Subcutaneous abdominal adipose tissue (tissue), 5 donors: ENCODE measurements around the gene CCR5AS.
"Not testable (repeated sequence)": the region's sequence is repeated elsewhere in the genome, so short reads cannot be mapped to it uniquely, and the experiment has no call there.

Source experiments
- H3K27ac ChIP-seq: one replicate; pipeline ENCODE4 v1.7.0; 2013; ENCODE audit warnings: low read depth, mild to moderate bottlenecking, inconsistent platforms, low read length, moderate library complexity
- H3K27me3 ChIP-seq, 5 donors: one replicate each; pipeline ENCODE4 v1.7.0; 2013; ENCODE audit warnings: low read length in 5 of 5, inconsistent platforms in 1 of 5; ENCODE audit not compliant: control insufficient read depth in 5 of 5, insufficient read depth in 4 of 5
- H3K36me3 ChIP-seq, 5 donors: one replicate each; pipeline ENCODE4 v1.7.0; 2013; ENCODE audit warnings: low read length in 5 of 5; ENCODE audit not compliant: control insufficient read depth in 5 of 5, insufficient read depth in 5 of 5
- H3K4me1 ChIP-seq, 5 donors: one replicate each; pipeline ENCODE4 v1.7.0; 2013; ENCODE audit warnings: low read length in 5 of 5, mild to moderate bottlenecking in 3 of 5, moderate library complexity in 1 of 5; ENCODE audit not compliant: control insufficient read depth in 5 of 5, insufficient read depth in 5 of 5
- H3K4me3 ChIP-seq, 5 donors: one replicate each; pipeline ENCODE4 v1.7.0; 2013; ENCODE audit warnings: low read length in 5 of 5, low read depth in 1 of 5
- H3K9ac ChIP-seq, 5 donors: one replicate each; pipeline ENCODE4 v1.7.0; 2013; ENCODE audit warnings: low read length in 5 of 5, mild to moderate bottlenecking in 4 of 5, moderate library complexity in 3 of 5
- H3K9me3 ChIP-seq, 5 donors: one replicate each; pipeline ENCODE4 v1.7.0; 2013; ENCODE audit warnings: low read length in 5 of 5; ENCODE audit not compliant: control insufficient read depth in 5 of 5
- donor health status: healthy.
- donor health status: healthy.
- donor health status: healthy.
- donor health status: healthy.
- donor health status: healthy.

CCR5AS gene

GRCh38 chr3:46349484-46350261 lies 57.2 kb downstream of the CCR5AS start:
- peaks cover 0 to 11% (median 4%) of the 10 kb centered on the region in 5 donors for H3K27me3 ChIP-seq
- H3K4me1 ChIP-seq = no peaks in the 10 kb centered on the region
- H3K4me3 ChIP-seq = no peak overlapping the region
- no peak overlapping the region for H3K9ac ChIP-seq
- no peaks in the 10 kb centered on the region for H3K9me3 ChIP-seq
- H3K36me3 ChIP-seq = no peaks in the 10 kb centered on the region
- no peak overlapping the region for H3K27ac ChIP-seq

DNA sequence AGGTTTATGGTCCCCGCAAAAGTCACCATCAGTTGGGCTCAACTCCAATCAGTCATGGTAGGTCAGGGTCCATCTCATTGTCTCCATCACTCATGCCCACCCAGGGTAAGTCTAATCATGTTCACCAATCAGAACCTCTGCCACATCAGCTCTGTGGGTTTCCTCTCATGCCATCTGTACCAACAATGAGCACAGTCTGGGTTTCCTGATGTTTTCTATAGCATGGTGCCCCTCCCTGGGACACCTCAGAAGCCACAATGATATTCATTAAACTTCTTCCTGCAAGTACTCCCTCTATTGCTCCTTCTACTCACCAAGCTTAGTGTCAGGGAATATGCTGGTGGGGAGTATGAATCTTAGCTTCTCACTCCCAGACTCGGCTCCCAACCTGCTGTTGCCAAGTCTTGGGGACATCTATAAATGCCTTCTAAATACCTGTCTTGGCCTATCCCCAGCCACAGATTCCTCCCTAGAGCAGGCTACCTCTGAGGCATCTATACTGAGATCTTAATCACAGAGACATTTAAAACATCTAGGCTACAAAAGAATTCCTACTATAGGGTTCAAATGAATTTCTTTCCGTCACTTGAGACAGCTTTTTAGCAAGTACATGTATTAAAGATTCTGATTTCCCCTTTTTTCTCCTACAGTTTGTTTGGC lies 57.9 kb downstream of the CCR5AS start:
- H3K36me3 ChIP-seq = no peaks in the 10 kb centered on the region
- H3K4me1 ChIP-seq = no peaks in the 10 kb centered on the region
- H3K27me3 ChIP-seq = peaks cover 0 to 11% (median 2%) of the 10 kb centered on the region in 5 donors
- no peak overlapping the region for H3K27ac ChIP-seq
- H3K9ac ChIP-seq = no peak overlapping the region
- H3K4me3 ChIP-seq = no peak overlapping the region
- no peaks in the 10 kb centered on the region for H3K9me3 ChIP-seq

GRCh38 chr3:46344476-46344875 lies 62.4 kb downstream of the CCR5AS start:
- H3K36me3 ChIP-seq = no peaks in the 10 kb centered on the region
- no peaks in the 10 kb centered on the region for H3K4me1 ChIP-seq
- H3K4me3 ChIP-seq = no peak overlapping the region
- no peaks in the 10 kb centered on the region for H3K27me3 ChIP-seq
- H3K27ac ChIP-seq = no peak overlapping the region
- H3K9me3 ChIP-seq = peaks cover 0 to 4% (median 2%) of the 10 kb centered on the region in 5 donors
- H3K9ac ChIP-seq = no peak overlapping the region

GRCh38 chr3:46338840-46339239 lies 68.0 kb downstream of the CCR5AS start:
- H3K9ac ChIP-seq = no peak overlapping the region
- no peaks in the 10 kb centered on the region for H3K4me1 ChIP-seq

GRCh38 chr3:46337911-46338310 lies 69.0 kb downstream of the CCR5AS start:
- Histone ChIP-seq H3K4me1 (no peaks in the 10 kb centered on the region), H3K9me3 (peaks cover 3 to 13% (median 8%) of the 10 kb centered on the region in 5 donors), H3K9ac (no peak overlapping the region), H3K36me3 (no peaks in the 10 kb centered on the region), H3K27me3 (no peaks in the 10 kb centered on the region), H3K4me3 (no peak overlapping the region), H3K27ac (no peak overlapping the region)

More at GRCh38 chr3:46338840-46339239, 68.0 kb downstream of the CCR5AS start:
- no peak overlapping the region for H3K4me3 ChIP-seq
- no peak overlapping the region for H3K27ac ChIP-seq
- H3K27me3 ChIP-seq = no peaks in the 10 kb centered on the region
- H3K9me3 ChIP-seq = peaks cover 3 to 13% (median 8%) of the 10 kb centered on the region in 5 donors
- H3K36me3 ChIP-seq = no peaks in the 10 kb centered on the region

GRCh38 chr3:46335541-46335940 lies 71.3 kb downstream of the CCR5AS start:
- H3K27me3 ChIP-seq = no peaks in the 10 kb centered on the region
- H3K9me3 ChIP-seq = peaks cover 3 to 13% (median 8%) of the 10 kb centered on the region in 5 donors
- H3K36me3 ChIP-seq = no peaks in the 10 kb centered on the region
- H3K9ac ChIP-seq = no peak overlapping the region
- H3K4me1 ChIP-seq = no peaks in the 10 kb centered on the region
- H3K4me3 ChIP-seq = no peak overlapping the region
- H3K27ac ChIP-seq = no peak overlapping the region

DNA sequence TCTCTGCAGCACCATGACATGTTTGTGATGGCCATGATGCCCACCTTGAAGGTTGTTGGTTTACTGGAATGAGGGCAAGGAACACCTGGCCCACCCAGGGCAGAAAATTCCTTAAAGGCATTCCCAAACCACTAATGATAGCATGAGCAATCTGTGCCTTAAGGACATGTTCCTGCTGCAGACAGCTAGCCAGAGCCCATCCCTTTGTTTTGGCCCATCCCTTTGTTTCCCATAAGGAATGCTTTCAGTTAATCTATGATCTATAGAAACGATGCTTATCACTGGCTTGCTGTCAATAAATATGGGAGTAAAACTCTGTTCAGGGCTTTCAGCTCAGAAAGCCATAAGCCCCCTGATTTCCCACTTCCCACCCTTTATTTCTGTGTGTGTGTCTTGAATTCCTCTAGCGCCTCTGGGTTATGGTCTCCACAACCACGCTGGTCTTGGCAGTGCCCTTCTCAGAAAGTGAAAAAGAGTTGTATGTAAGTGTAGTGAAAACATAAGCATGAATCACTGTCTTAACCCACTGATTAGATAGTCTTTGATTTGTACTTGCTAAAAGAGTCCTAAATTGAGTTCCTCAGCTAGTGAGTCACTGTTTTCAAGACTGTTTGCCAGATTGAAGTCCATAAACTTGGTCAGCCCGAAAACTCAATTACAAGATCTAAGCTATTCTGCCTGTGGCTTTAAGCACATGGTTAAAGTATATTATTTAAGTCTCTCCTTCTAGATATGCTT lies 72.0 kb downstream of the CCR5AS start:
- Histone ChIP-seq H3K4me1 (no peaks in the 10 kb centered on the region), H3K27me3 (no peaks in the 10 kb centered on the region), H3K9ac (no peak overlapping the region), H3K27ac (no peak overlapping the region), H3K4me3 (no peak overlapping the region), H3K9me3 (peaks cover 3 to 13% (median 8%) of the 10 kb centered on the region in 5 donors), H3K36me3 (no peaks in the 10 kb centered on the region)

- H3K9me3 ChIP-seq = not testable (repeated sequence)
These were observed 76.2 kb downstream of the CCR5AS start for GRCh38 chr3:46330676-46331075.

DNA sequence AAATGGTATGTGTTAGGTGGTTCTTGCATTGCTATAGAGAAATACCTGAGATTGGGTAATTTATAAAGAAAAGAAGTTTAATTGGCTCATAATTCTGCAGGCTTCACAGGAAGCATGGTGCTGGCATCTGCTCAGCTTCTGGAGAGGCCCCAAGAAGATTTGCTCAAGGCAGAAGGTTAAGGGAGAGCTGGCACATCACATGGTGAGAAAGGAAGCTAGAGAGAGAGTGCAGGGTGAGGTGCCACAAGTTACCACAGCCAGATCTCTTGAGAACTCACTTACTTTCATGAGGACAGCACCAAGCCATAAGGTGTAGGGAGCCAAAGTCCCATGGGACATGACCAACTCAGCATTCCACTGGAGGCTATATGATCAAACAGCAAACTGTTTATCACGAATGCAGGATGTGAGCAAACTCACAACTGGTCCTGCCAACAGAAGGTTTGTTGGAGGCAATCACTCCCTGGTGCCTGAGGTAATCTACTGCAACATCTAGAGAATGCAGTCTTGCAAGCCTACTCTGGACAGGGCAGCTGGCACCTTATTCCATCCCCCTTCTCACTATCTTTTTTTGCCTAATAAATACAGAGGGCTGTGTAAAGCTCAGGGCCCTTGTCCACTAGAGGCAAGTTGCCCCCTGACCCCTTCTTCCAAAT lies 81.1 kb downstream of the CCR5AS start:
- H3K27me3 ChIP-seq = no peaks in the 10 kb centered on the region
- H3K36me3 ChIP-seq = no peaks in the 10 kb centered on the region
- H3K4me3 ChIP-seq = no peak overlapping the region
- no peak overlapping the region for H3K9ac ChIP-seq
- H3K9me3 ChIP-seq = peaks cover 0 to 2% (median 0%) of the 10 kb centered on the region in 5 donors
- H3K27ac ChIP-seq = no peak overlapping the region
- H3K4me1 ChIP-seq = no peaks in the 10 kb centered on the region

More at GRCh38 chr3:46330676-46331075, 76.2 kb downstream of the CCR5AS start:
- not testable (repeated sequence) for H3K4me1 ChIP-seq, H3K36me3 ChIP-seq, H3K27ac ChIP-seq, H3K27me3 ChIP-seq, H3K4me3 ChIP-seq, H3K9ac ChIP-seq
